GM18873 (cell line): ENCODE data around the gene TTC39C.
"Not testable (repeated sequence)": the region's sequence is repeated elsewhere in the genome, so short reads cannot be mapped to it uniquely, and the experiment has no call there.

ENCODE experiments used
- ATAC-seq: cut with Tn5 transposase; IDR thresholded peaks from one replicate; pipeline ENCODE4 v1.9.1; 2021; ENCODE audit warnings: mild to moderate bottlenecking, moderate library complexity, moderate number of reproducible peaks; ENCODE audit not compliant: unreplicated experiment, low FRiP score

Gene TTC39C

DNA sequence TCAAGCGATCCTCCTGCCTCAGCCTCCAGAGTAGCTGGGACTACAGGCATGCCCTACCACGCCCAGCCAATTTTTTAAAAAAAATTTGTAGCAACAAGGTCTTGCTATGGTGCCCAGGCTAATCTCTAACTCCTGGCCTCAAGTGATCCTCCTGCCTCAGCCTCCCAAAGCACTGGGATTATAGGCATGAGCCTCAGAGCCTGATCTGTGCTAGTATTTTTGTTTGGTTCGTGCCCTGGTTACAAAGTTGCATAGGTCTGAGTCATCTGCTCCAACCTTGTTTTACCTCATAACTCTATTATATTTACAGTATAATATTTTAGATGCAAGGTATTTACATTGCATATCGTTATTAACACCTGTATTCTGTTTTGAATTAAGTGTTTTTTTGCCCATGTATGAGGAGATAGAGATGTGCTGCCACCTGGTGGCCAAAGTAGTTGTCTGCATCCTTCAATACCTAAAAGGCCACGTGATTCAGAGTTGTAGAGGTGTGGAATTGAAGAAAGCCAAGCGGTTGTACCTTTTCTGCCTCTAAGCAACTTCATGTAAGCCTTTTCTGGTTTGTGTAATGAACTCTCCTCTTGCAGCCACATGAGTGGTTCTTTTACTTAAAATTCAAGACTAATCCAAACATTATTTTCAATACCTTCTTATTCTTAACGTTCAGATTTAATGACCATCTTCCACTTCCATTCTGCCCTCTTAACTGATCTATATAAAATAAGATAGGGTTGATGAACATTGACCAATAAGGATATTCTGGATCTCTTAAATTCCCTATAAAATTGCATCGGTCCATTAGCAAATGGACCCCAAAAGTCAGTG, 104.4 kb downstream of the TTC39C start:
- peak; percentile 71 for ATAC-seq

DNA sequence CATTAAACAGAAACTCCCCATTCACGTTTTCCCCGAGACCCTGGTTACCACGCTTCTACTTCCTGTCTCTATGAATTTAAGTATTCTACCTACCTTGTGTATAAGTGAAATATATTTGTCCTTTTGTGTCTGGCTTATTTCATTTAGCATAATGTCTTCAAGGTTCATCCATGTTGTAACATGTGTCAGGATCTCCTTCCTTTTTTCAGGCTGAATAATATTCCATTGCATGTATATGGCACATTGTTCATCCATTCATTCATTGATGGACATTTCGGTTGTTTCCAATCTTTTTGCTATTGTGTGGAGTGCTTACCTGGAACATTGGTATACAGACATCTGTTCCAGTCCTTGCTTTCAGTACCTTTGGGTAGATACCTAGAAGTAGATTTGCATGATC, 106.1 kb downstream of the TTC39C start:
- no peak for ATAC-seq

DNA sequence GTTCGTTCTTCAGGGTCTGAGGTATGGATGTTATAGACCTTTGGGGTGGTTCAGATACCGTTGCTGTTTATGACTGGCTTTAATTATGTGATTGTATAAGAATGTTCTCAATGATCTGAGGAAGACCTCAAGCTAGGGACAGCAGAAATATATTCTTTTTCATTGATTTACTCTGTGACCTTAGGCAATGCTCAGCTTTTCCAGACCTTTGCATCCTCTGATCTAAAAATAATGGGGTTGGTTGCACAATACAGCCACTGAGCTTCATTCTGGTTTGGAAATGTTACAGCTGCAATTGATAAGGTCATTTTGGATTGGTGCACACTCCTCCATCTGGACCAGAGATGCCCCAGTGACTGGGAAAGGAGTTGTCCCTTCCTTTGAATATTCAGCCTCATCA, 107.1 kb downstream of the TTC39C start:
- no peak for ATAC-seq

DNA sequence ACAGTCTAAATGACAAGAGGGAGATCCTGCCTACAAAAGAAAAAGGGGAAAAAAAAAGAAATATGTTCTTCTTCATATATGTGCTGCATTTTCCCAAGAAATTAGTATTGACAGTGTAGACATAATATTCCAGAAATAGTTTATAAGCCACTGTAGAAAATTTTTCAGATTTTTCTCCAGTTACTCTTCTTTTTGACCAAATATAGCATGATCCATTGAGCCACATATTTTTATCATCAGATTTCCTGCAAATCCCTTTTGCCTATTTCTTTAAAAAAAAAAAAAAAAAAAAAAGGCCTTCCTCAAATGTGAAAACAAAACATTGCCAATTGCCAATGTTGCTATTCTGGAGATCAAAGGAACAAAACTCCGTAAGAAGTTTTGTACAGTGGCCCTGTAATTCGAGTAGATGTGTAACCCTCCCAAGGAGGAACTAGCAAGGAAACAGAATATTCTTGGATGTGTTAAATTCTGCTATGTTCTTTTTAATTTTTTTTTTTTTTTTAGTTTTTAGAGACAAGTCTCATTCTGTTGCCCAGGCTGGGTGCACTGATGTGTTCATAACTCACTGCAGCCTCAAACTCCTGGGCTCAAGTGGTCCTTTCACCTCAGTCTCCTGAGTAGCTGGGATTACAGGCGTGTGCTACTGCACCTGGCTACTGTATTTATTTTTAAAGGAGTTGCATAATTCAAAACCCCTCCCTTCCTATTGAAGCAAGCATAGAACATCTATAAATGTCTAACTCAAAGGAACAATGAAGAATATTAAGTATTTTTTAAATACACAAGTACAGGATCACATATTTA, 111.8 kb downstream of the TTC39C start:
- no peak for ATAC-seq

DNA sequence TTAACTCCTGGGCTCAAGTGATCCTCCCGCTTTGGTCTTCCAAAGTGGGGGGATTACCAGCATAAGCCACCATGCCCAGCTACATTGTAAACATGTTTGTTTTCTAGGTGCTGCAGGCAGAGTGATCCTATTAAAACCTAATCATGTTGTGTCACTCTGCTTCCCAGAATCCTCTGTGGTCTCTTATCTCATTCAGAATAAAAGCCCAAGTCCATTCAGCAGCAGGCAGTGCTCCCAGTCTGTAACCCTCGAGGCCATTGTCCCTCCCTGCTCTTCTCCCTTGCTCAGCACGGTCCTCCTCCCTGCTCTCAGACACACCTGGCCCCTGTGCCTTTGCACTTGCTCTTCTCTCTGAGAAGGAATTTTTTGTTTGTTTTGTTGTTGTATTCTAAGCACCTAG, 113.2 kb downstream of the TTC39C start:
- ATAC-seq = no peak

DNA sequence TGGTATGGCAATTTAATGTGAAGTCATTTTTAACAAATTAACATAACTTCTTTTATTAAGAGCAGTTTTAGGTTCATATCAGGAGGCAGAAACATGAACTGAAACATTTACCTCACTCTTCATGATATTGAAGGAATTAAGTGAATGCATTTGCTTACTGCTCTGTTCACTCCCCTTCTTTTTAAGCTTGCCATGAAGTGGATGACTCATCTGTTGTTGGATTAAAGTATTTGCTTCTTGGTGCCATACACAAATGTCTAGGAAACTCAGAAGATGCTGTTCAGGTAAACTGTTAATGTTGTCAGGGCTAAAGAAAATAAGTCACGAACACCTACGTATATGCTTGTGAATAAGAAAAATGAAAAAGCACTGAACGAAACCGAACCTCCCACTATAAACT, 114.1 kb downstream of the TTC39C start:
- ATAC-seq = no peak

DNA sequence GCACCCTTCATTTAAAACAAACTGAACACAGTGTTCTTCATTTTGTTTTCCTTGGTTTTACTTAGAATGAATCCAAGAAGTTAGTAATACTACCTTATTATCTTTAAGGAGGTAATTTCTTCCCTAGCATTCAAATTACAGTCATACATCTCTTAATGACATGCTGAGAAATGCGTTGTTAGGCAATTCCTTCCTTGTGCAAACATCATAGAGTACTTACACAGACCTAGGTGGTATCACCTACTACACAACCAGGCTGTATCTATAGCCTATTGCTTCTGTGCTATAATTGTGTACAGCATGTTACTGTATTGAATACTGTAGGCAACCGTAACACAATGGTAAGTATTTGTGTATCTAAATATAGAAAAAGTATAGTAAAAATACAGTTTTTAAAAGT, 115.9 kb downstream of the TTC39C start:
- ATAC-seq = no peak

DNA sequence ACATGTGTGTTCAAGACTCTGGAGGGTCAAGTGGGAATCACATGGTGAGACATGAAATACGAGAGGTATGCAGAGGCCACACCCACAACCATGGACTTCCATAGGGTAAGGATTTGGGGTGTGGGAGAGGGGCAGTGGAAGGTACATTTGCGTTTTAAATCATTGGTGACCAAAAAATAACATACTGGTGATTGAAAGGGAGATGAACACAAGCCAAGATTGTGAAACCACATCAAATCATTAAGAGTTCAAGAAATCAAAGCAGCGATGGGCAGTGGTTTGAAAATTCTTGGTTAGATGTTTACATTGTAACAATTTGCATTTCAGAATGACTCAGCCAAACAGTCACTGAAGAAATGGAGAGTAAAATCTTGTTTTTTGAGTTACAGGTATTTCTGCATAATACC, 122.4 kb downstream of the TTC39C start:
- no peak for ATAC-seq

DNA sequence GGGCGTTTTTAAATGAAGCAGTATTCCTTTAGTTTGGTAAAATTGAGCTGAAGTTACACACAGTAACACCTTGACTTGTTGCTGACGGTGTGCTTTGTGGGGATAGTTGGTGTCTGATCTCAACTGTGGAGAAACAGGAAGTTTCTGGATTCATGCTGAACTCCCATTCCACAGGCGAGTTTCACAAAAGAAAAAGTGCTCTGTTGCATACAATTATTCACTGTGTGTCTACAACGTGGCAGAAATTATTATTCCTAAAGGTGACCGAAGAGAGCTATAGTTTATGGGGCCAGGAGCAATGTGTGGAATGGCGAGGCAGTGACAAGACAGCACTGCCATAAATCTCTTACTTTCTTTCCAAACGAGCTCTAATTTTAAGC, 123.8 kb downstream of the TTC39C start:
- no peak for ATAC-seq

DNA sequence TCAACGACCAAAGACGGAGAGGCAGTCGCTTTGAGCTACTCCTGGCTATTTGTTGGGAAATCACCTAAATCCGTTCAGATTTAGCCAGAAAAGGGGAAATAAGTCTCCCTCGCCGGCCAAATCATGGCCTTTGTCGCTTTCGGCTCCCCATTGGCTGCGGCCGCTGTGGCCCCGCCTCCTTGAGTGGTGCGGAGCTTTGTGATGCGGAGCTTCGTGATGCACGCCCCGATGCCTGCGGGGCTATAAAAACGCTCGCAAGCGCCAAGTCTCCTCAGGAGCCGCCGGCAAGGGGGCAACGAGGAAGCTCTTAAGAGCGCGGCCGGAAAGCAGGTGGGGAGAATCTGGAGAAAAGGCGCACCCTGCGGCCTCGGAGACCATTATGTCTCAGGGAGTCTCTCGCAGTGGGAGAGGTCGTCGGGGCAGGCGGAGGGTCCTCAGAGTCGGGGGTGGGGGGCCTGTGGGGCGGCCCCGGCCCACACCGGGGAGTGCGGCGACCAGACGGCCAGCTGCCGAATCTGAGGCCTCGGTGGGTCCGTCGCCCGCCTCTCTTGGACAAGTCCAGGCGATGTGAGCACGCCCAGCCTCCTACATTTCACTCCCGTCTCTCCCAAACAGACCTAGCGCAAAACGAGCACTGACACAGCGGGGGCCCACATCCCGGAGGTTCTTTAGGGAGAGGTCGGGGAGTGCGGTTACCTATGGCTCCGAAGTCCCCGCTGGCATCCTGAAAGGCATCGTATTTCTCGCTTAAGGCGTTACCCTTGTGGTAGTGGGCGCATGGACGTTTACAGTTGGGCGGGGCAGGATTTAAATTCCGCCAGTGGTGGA, 124.4 kb downstream of the TTC39C start, which contains the start of gene CABYR:
Gene CABYR, plus strand, starts transcription at position 274 of the 828 bp plus-strand sequence. CDS start 4,053 bp downstream, outside the sequence.
- peak; percentile 78 for ATAC-seq

DNA sequence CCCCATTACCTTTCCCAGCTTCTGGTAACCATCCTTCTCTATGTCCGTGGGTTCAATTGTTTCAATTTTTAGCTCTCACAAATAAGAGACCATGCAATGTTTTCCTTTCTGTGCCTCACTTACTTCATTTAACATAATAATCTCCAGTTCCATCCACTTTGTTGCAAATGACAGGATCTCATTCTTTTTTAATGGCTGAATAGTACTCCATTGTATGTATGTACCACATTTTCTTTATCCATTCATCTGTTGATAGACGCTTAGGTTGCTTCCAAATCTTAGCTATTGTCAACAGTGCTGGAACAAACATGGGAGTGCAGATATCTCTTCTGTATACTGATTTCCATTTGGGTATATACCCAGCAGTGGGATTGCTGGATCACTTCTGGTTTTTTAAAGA, 126.1 kb downstream of the TTC39C start:
- ATAC-seq = no peak

DNA sequence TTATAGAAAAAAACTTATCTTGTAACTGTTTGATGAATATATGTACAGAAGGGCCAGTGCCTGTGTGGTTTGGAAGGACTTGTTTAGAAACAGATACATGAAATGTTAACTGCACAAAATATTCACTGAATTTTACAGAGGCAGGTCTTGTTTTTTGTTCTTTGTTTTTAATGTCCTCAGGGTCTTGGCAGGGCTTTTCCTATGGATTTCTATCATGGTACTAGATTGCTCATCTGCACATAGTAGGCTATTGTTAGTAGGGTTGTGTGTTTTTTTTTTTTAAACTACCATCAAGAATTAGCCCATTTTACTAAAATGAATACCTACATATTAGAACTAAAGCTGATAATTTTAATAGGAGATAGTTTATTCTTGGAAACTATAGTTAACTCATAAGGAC, 127.8 kb downstream of the TTC39C start:
- no peak for ATAC-seq

DNA sequence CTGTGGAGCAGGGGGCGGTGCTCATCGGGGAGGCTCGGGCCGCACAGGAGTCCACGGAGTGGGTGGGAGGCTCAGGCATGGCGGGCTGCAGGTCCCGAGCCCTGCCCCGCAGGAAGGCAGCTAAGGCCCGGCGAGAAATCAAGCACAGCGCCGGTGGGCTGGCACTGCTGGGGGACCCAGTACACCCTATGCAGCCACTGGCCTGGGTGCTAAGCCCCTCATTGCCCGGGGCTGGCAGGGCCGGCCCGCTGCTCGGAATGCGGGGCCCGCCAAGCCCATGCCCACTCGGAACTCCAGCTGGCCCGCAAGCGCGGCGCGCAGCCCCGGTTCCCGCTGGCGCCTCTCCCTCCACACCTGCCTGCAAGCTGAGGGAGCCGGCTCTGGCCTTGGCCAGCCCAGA, 135.0 kb downstream of the TTC39C start:
- not testable (repeated sequence) for ATAC-seq

DNA sequence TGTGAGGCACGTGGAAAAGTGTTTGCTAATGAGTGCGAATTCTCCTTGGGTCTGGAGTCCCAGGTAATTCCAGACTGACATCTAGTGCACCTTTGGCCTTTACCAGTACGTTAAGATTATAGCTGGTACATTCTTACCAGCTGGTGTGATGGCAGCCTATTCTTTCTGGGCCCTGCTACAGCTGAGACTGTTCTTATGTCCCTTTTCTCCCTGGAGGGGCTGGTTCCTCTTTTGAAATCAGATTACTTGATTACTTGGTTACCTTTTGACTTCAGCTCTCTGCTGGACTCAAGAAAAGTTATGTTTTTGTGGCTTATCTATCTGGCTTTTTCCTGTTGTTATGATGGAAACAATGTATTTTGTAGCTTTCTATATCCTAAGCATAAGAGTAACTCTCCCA, 138.8 kb downstream of the TTC39C start:
- no peak for ATAC-seq

DNA sequence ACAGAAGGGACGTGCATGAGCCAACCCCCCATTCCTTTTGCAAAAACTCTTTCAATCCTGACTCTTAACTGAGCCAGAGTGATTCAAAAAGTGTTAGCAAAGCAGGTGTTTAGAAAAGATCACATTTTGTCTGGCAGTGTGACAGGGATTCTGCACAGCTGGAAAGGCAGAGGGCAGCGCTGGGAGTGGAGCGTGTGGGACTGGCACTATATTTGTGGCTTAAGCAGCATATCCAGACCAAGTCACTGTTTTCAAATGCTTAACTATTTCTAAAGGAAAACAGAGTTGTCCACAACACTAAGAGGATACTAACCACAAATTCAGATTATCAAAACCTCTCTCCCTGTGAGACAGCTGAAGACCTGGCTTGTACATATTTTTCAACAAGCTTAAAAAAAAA, 143.3 kb downstream of the TTC39C start:
- ATAC-seq = no peak

DNA sequence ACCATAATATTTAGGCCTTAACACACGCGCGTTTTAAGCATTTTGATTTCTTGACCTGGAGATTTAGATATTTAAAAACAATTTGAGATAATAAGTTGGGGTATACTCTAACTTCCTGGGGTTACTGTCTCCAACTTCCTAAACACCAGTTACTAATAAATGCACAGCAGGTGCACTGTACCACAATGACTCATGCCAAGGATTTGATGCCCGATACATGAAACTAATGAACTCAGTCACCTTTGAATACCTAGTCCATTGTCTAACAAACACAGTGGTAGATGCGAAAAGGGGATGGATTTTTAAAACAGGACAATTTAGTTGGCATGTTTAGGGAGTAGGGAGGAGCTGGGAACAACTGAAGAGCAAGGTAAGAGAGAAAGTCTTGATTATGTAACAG, 145.5 kb downstream of the TTC39C start:
- no peak for ATAC-seq

DNA sequence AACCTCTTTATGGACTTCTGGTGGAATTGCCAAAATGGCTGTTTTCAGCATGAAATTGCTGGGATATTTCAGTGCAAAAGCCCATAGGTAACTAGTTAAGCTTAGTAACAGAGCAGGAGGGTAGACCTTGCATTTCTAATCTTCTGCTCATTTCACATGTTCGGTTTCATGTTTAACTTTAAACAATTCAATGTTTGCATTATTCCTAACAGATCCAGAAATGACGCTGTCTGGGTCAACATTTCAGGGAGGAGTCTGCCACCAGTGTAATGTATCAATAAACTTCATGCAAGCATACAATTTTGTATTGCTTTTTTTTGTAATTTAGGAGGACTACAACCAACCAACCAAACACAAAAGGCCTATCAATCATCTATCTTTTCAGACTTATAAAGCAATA, 146.8 kb downstream of the TTC39C start:
- no peak for ATAC-seq

DNA sequence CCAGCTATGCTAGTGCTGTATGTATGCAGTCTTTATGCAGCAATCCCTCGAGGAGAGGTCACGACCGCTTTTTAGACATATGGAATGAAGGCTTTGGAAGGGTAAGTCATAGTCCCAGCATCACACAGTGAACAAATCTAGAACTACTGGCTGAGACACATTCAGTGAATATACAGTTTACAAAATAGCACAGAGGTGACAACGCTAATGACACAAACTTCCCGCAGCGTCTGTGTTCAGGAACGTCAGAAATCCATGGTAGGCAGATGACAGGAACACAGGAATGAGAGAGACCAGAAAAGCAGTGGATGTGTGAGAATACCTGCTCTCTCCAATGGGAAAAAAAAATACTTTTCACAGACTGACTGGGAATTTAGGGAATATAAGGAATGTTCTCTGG, 153.9 kb downstream of the TTC39C start:
- no peak for ATAC-seq

DNA sequence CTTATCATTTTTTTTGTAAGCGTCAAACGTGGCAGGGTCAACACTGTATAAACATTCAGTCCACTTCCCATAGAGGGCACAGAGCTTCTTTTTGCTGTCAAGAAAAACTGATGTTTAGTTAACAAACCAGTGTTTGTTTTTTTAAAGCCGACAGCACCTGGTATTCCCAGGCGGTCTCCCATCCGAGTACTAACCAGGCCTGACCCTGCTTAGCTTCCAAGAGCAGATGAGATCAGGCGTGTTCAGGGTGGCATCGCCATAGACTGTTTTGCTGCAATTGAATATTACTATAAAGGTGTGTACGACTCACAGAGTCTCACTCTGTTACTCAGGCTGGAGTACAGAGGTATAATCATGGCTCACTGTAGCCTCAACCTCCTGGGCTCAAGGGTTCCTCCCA, 155.8 kb downstream of the TTC39C start:
- ATAC-seq = no peak

DNA sequence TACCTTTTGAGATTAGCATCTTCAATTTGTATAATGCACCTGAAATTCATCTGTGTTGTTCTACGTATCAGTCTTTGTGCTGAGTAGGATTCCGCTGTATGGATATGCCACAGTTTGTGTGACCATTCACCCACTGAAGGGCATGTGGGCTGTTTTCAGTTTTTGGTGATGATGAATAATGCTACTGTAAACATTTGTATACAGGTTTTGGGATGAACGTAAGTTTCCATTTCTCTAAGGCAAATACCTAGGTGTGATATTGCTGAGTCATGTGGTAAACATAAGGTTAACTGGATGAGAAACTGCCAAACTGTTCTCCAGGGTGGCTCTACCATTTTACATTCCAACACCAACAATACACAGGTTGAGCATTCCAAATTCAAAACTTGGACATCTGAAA, 159.4 kb downstream of the TTC39C start:
- no peak for ATAC-seq
